ENCODE measurements around the gene MAP3K7.

GRCh38 chr6:90578894-90579549 is 7.8 kb downstream of the MAP3K7 start:
- no peak for TF ChIP-seq RAD21 (IDR thresholded peaks at IDR 0.05)
- TF ChIP-seq CTCF (IDR thresholded peaks at IDR 0.05; ENCODE audit: low read depth, low read length, missing input control), result no peak
- TF ChIP-seq REST (IDR thresholded peaks at IDR 0.05), result no peak
- TF ChIP-seq GABPA (IDR thresholded peaks at IDR 0.05 in 1 of 2, conservative IDR thresholded peaks at IDR 0.05 in 1 of 2), result no peak

Measured in liver (tissue), 3 donors.